Breast epithelium (tissue), 3 donors: ENCODE results near the gene GOLGA6L7.
"Not testable (repeated sequence)": the region's sequence is repeated elsewhere in the genome, so short reads cannot be mapped to it uniquely, and the experiment has no call there.

Experiments used
- POLR2A ChIP-seq: fragments of 450-650 bp; IDR thresholded peaks from one replicate; pipeline ENCODE4 v1.6.1; 2016; ENCODE audit warnings: antibody characterized with exemption, mild to moderate bottlenecking, moderate library complexity
- POLR2AphosphoS5 ChIP-seq, 3 donors: sonication (generic); formaldehyde crosslinking; IDR thresholded peaks; one replicate each; pipeline ENCODE4 v1.6.1; 2017; ENCODE audit warnings: antibody characterized with exemption in 3 of 3
- TF ChIP-seq, protein P1 (sequence below), 3 donors: fragments of 450-650 bp; IDR thresholded peaks; one replicate each; pipeline ENCODE4 v1.5.1; 2016 to 2017; ENCODE audit warnings: antibody characterized with exemption in 3 of 3, mild to moderate bottlenecking in 3 of 3, moderate library complexity in 3 of 3

DNA sequence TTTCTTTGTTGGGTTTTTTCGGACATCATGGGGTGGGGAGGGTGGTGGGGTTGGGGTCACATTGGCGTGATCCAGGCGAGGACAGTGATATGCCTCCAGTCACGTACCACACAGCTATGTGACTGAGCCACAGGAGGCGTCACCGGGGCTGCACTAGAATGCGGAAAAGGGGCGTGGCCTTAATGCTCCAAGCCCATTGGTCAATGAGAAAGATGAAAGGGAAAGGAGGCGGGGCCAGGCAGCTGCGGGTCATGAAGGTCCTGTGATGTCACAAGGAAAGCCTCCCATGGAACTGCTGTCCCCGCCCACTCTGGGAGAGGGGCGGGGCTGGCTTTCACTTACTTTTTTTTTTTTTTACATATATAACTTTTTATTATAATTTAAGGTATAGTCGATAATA, at the start of gene GOLGA6L7:
- TF ChIP-seq, protein P1, sequence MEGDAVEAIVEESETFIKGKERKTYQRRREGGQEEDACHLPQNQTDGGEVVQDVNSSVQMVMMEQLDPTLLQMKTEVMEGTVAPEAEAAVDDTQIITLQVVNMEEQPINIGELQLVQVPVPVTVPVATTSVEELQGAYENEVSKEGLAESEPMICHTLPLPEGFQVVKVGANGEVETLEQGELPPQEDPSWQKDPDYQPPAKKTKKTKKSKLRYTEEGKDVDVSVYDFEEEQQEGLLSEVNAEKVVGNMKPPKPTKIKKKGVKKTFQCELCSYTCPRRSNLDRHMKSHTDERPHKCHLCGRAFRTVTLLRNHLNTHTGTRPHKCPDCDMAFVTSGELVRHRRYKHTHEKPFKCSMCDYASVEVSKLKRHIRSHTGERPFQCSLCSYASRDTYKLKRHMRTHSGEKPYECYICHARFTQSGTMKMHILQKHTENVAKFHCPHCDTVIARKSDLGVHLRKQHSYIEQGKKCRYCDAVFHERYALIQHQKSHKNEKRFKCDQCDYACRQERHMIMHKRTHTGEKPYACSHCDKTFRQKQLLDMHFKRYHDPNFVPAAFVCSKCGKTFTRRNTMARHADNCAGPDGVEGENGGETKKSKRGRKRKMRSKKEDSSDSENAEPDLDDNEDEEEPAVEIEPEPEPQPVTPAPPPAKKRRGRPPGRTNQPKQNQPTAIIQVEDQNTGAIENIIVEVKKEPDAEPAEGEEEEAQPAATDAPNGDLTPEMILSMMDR (IDR thresholded peaks at IDR 0.05), result not testable (repeated sequence)
- TF ChIP-seq POLR2A; POLR2AphosphoS5 (IDR thresholded peaks at IDR 0.05): not testable (repeated sequence)
